Muscle layer of duodenum (tissue), 2 donors: ENCODE data around the gene MYRIP.

Experiments
- H3K27ac ChIP-seq: one replicate; pipeline ENCODE4 v1.7.0; 2013; ENCODE audit warnings: mild to moderate bottlenecking, low read length
- H3K27me3 ChIP-seq: one replicate; pipeline ENCODE4 v1.7.0; 2013; ENCODE audit warnings: low read depth, mild to moderate bottlenecking, control low read depth, low read length
- H3K36me3 ChIP-seq, 2 donors: one replicate each; pipeline ENCODE4 v1.7.0; 2013; ENCODE audit warnings: low read length in 2 of 2, control low read depth in 1 of 2, mild to moderate bottlenecking in 1 of 2; ENCODE audit not compliant: insufficient read depth in 2 of 2, control insufficient read depth in 1 of 2
- H3K4me1 ChIP-seq, 2 donors: one replicate each; pipeline ENCODE4 v1.7.0; 2013; ENCODE audit warnings: low read length in 2 of 2, mild to moderate bottlenecking in 2 of 2, control low read depth in 1 of 2, moderate library complexity in 1 of 2; ENCODE audit not compliant: insufficient read depth in 2 of 2, control insufficient read depth in 1 of 2
- H3K4me3 ChIP-seq, 2 donors: one replicate each; pipeline ENCODE4 v1.7.0; 2013; ENCODE audit warnings: low read length in 2 of 2, low read depth in 1 of 2, mild to moderate bottlenecking in 1 of 2
- H3K9me3 ChIP-seq, 2 donors: one replicate each; pipeline ENCODE4 v1.7.0; 2013; ENCODE audit warnings: low read length in 2 of 2, control low read depth in 1 of 2, mild to moderate bottlenecking in 1 of 2; ENCODE audit not compliant: control insufficient read depth in 1 of 2
- donor health status: healthy.

MYRIP gene

DNA sequence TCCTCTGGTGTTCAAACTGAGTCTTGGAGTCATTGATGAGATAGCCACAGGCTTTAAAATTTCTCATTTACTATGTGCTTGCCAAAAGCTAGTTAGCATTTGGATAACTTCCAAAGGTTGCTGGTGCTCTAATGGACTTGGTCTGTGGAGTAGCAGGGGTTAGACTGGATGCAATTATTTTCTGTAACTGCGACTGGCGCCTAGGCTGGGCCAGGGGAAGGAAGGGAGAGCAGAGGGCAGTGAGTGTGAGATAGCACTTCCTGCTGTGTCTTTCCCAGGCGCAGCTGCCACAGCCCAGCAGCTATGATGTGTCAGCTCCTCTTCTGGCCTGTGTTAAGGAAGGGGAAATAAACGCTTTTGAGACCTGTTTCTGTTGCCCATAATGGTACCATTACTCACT, 98.6 kb downstream of the MYRIP start:
- H3K4me1 ChIP-seq: no peaks in the 10 kb centered on the region
- H3K27me3 ChIP-seq: no peaks in the 10 kb centered on the region
- H3K9me3 ChIP-seq: no peaks in the 10 kb centered on the region
- H3K27ac ChIP-seq: no peak overlapping the region
- H3K4me3 ChIP-seq: no peak overlapping the region
- H3K36me3 ChIP-seq: no peaks in the 10 kb centered on the region

DNA sequence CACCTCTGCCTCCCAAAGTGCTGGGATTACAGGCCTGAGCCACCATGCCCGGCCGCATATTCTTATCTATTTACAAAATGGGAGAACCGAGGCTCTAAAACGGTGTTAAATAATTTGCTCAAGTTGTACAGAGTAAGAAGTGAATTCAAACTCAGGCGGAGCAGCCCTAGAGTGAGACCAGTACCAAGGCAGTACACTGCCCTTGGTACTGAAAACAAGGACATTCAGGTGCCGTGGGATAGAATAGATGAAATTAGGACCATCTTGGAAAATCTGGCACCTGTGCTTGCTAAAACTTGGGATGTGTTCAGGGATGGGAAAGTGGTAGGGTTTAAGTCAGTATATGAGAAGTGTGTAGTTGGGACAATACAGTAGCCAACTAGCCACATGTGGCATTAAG, 100.7 kb downstream of the MYRIP start:
- Histone ChIP-seq H3K4me3 (no peak overlapping the region), H3K9me3 (no peaks in the 10 kb centered on the region)

DNA sequence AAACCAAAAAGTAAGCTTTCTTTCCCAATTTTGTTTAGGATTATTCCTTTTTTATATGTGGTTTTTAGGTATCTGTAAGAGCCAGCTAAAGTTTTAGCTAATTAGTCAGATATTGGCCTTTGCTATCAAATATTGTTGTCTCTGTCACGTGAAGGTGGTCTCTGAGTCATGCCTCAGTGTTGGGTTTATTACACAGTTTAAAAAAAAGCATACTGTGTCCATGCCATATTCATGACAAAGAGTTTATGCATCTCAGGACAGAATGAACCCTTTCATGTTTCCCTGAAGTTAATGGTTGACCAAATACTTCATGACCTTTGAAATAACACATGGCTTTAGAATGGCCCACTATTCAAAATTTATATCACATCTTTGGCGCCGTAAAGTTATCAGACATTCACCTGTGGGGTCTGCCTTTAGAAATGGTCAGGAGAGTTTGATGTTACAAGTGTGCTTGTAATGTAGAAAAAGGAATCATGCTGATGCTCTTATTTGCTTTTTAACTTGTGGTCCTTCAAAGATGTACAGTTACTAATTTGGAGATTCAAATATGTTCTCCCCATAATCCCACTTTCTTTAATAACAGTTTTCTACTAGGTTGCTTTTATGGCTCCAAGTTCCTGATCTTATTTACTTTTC, 101.5 kb downstream of the MYRIP start:
- H3K27ac ChIP-seq: peak overlapping the region; percentile 10
- H3K9me3 ChIP-seq: no peaks in the 10 kb centered on the region
- no peak overlapping the region for H3K4me3 ChIP-seq
- H3K27me3 ChIP-seq: no peaks in the 10 kb centered on the region
- H3K36me3 ChIP-seq: no peaks in the 10 kb centered on the region
- no peaks in the 10 kb centered on the region for H3K4me1 ChIP-seq

More for the DNA sequence above, 100.7 kb downstream of the MYRIP start:
- Histone ChIP-seq H3K27ac (no peak overlapping the region), H3K27me3 (no peaks in the 10 kb centered on the region), H3K4me1 (no peaks in the 10 kb centered on the region), H3K36me3 (no peaks in the 10 kb centered on the region)

GRCh38 chr3:39911465-39912309, 102.3 kb downstream of the MYRIP start:
- Histone ChIP-seq H3K27ac (peak overlapping the region; percentile 10), H3K36me3 (no peaks in the 10 kb centered on the region), H3K4me1 (no peaks in the 10 kb centered on the region), H3K9me3 (no peaks in the 10 kb centered on the region), H3K27me3 (no peaks in the 10 kb centered on the region), H3K4me3 (no peak overlapping the region)

GRCh38 chr3:39915027-39915426, 105.6 kb downstream of the MYRIP start:
- Histone ChIP-seq H3K27me3 (no peaks in the 10 kb centered on the region), H3K9me3 (no peaks in the 10 kb centered on the region), H3K4me3 (no peak overlapping the region), H3K36me3 (no peaks in the 10 kb centered on the region), H3K4me1 (no peaks in the 10 kb centered on the region), H3K27ac (no peak overlapping the region)

DNA sequence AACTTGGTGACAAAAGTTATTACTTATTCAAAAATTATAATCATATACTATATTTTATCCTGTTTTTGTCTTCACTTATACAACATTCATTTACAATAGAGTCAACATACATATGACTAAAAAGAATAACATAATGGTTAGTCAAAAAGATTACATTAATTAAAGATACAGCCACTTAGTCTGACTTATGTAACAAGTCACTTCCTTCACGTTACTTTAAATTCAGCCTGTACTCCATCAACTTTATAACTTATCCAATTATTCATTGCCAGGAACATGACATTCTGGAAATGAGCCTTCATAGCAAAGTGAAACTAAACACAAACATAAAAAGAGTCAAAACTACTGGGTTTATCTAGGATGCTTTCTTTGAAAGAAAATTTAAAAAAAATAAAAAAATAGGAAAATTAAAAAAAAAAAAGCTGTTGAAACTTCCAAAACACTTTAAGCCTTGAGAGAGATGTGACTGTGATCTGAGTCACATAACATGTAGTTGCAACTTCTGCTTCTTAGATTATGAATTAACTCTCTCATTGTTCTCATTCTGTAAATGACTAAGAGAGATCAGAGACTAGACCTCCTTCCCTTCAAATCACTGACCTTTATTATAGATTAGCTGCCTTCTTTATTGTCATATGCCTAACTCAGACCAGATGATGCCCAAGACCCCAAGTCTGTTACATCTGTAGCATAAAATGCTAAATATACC, 107.8 kb downstream of the MYRIP start:
- Histone ChIP-seq H3K27me3 (no peaks in the 10 kb centered on the region), H3K36me3 (no peaks in the 10 kb centered on the region), H3K4me1 (no peaks in the 10 kb centered on the region), H3K4me3 (no peak overlapping the region), H3K9me3 (no peaks in the 10 kb centered on the region), H3K27ac (no peak overlapping the region)

DNA sequence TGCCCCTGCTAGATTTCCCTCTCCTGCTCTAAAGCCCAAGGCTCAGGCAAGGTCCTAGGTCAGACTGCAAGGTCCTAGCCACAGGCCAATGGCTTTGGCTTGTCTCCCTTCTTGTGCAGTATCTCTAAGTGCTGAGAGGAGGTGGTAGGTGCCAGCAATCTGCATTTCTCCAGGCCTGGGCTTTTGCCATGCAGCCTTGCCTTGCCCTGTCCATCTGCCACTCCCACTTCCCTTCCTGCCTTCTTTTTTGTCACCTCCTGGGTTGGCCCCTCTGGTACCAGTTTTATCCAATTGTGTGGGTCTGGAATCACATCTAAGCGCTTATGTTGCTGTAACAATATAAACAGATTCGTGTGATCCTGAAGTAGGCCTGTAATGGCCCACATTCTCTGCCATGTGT, 109.9 kb downstream of the MYRIP start:
- no peaks in the 10 kb centered on the region for H3K4me1 ChIP-seq
- H3K36me3 ChIP-seq: no peaks in the 10 kb centered on the region
- H3K4me3 ChIP-seq: no peak overlapping the region
- H3K27me3 ChIP-seq: no peaks in the 10 kb centered on the region
- H3K27ac ChIP-seq: no peak overlapping the region
- no peaks in the 10 kb centered on the region for H3K9me3 ChIP-seq

- Histone ChIP-seq H3K27me3 (no peaks in the 10 kb centered on the region), H3K4me3 (no peak overlapping the region), H3K9me3 (no peaks in the 10 kb centered on the region), H3K4me1 (no peaks in the 10 kb centered on the region), H3K36me3 (no peaks in the 10 kb centered on the region), H3K27ac (no peak overlapping the region)
Measured at GRCh38 chr3:39920271-39920670, 110.9 kb downstream of the MYRIP start.

DNA sequence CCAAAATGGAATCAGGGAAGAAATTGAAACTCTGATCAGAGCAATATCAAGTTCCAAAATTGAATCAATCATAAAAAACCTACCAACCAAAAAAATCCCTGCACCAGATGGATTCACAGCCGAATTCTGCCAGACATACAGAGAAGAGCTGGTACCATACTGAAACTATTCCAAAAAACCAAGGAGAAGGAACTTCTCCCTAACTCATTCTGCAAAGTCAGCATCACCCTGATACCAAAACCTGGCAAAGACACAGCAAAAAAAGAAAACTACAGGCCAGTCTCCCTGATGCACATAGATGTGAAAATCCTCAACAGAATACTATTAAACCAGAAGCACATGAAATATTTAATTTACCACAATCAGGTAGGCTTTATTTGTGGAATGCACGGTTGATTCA, 118.1 kb downstream of the MYRIP start:
- H3K27me3 ChIP-seq: no peaks in the 10 kb centered on the region
- H3K36me3 ChIP-seq: no peaks in the 10 kb centered on the region
- H3K4me3 ChIP-seq: no peak overlapping the region
- peaks cover 0 to 5% of the 10 kb centered on the region in 2 donors for H3K9me3 ChIP-seq
- H3K4me1 ChIP-seq: no peaks in the 10 kb centered on the region
- no peak overlapping the region for H3K27ac ChIP-seq

DNA sequence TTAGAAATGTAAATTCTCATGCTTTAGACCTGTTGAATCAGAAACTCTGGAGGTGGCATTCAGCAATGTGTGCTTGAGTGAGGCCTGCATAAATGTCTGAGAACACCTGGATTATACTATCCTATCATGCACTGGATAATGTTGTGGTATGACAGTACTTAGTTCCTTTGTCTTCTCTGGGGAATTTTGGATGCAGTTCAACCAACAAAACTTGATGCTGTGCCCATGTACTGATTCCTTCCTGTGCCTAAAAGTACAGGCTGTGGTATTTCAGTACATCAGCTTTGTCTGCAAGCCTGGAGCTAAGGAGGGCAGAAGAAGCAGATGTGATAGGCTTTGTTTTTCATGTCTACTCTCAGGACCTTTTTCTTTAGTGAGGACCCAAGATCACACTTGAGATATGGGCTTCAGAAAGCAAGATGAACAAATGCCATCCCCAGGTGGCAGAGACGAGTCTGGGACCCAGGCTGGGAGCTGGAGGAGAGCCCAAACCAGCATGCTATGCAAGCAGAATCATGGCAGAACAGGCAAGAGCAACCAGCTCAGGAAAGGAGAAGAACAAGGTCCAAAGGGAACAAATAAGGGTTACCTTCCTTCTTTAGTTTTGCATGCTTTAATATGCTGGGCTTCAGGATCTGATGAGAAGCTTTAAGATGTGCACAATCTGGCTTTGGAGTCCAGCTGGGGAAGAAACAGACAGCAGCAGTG, 124.7 kb downstream of the MYRIP start:
- peaks cover 0 to 18% of the 10 kb centered on the region in 2 donors for H3K4me1 ChIP-seq
- H3K4me3 ChIP-seq: no peak overlapping the region
- H3K27me3 ChIP-seq: no peaks in the 10 kb centered on the region
- H3K27ac ChIP-seq: no peak overlapping the region
- H3K9me3 ChIP-seq: no peaks in the 10 kb centered on the region
- no peaks in the 10 kb centered on the region for H3K36me3 ChIP-seq

DNA sequence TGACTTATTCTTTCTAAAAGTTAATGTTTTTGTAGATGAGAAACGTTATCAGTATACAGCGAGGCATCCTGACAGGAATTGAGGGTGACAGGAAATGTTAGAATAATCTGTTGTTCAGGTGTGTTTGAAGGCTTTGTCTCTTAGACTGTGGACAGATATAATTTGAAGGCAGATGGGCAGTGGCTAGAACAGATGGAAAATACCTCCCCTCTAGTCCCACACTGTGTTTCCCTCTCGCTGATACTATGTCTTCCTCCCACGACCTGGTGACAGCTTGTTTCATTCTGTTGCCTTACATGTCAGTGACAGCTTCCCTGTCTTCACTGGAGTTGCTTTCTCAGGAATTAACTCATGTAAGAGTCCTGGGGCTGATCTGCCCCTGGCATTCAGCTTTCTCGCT, 125.3 kb downstream of the MYRIP start:
- peaks cover 0 to 18% of the 10 kb centered on the region in 2 donors for H3K4me1 ChIP-seq
- no peaks in the 10 kb centered on the region for H3K27me3 ChIP-seq
- H3K9me3 ChIP-seq: no peaks in the 10 kb centered on the region
- no peak overlapping the region for H3K4me3 ChIP-seq
- H3K27ac ChIP-seq: no peak overlapping the region
- H3K36me3 ChIP-seq: no peaks in the 10 kb centered on the region
